Panc1 (cell line): ENCODE results near the gene KCNE5. TPM values are rescaled to one million over a fixed set of nuclear protein-coding genes. Genes with fewer than 3 reads are reported as not detected.

Source experiments
- ATAC-seq: fragments of 200-7000 bp; cut with Tn5 transposase; 2 replicates; pipeline ENCODE4 v1.9.1; 2020; ENCODE audit warnings: mild to moderate bottlenecking, moderate library complexity
- BruUV-seq: library from RNA; stranded (reverse); fragments of 400-500 nt; replicated peaks from 2 replicates; lab custom pipeline; 2021; lab: Mats Ljungman, UMichigan
- CTCF ChIA-PET: fragments of 300-600 bp; sonication (Branson Sonifier 250); formaldehyde crosslinking; loops from one replicate; lab custom pipeline; 2022; ENCODE audit warnings: antibody characterized with exemption; lab: Charles Lee
- POLR2A ChIA-PET: fragments of 300-600 bp; sonication (Branson Sonifier 250); formaldehyde crosslinking; loops from one replicate; lab custom pipeline; 2022; ENCODE audit warnings: antibody characterized with exemption; lab: Charles Lee
- DNase-seq: peaks from one replicate; pipeline ENCODE4 v3.0.0-alpha.2; 2010; ENCODE audit warnings: low read depth, low spot score
- H3K27ac ChIP-seq: 2 replicates; pipeline ENCODE4 v1.5.1; 2011; ENCODE audit warnings: mild to moderate bottlenecking, low read length, inconsistent platforms
- H3K27me3 ChIP-seq: fragments of 200-500 bp; sonication (Bioruptor generic); 2 replicates; pipeline ENCODE4 v1.6.0; 2014; ENCODE audit warnings: low read length, inconsistent platforms; ENCODE audit not compliant: control insufficient read depth, insufficient read depth
- H3K36me3 ChIP-seq: fragments of 200-500 bp; sonication (Bioruptor generic); 2 replicates; pipeline ENCODE4 v1.5.1; 2014; ENCODE audit warnings: inconsistent platforms, mild to moderate bottlenecking, low read length, moderate library complexity; ENCODE audit not compliant: control insufficient read depth, insufficient read depth
- H3K4me1 ChIP-seq: 2 replicates; pipeline ENCODE4 v1.5.1; 2011; ENCODE audit warnings: inconsistent platforms, mild to moderate bottlenecking, low read length, moderate library complexity; ENCODE audit not compliant: control insufficient read depth, insufficient read depth
- H3K4me3 ChIP-seq, 2 experiments: 2 replicates each; pipeline ENCODE4 v1.5.1; 2011 to 2012; ENCODE audit warnings: low read depth in 2 of 2, low read length in 2 of 2, mild to moderate bottlenecking in 2 of 2, inconsistent platforms in 1 of 2, moderate library complexity in 1 of 2
- H3K9me3 ChIP-seq: fragments of 200-500 bp; sonication (Bioruptor generic); 2 replicates; pipeline ENCODE4 v1.5.1; 2014; ENCODE audit warnings: low read depth, mild to moderate bottlenecking, inconsistent platforms, low read length, moderate library complexity; ENCODE audit not compliant: control insufficient read depth, insufficient read depth
- CTCF ChIP-seq: fragments of 450-650 bp; IDR thresholded peaks from 2 replicates; pipeline ENCODE4 v1.5.1; 2017; ENCODE audit warnings: mild to moderate bottlenecking
- POLR2AphosphoS5 ChIP-seq: IDR thresholded peaks from 2 replicates; pipeline ENCODE4 v1.6.1; 2012; ENCODE audit warnings: mild to moderate bottlenecking, low read depth, low read length, moderate library complexity
- REST ChIP-seq, 2 experiments: IDR thresholded peaks; 2 replicates each; pipeline ENCODE4 v1.6.1; 2011 to 2012; ENCODE audit warnings: low read depth in 2 of 2, control low read depth in 1 of 2, low read length in 1 of 2, mild to moderate bottlenecking in 1 of 2, moderate library complexity in 1 of 2; ENCODE audit not compliant: insufficient read depth in 1 of 2
- SIN3A ChIP-seq: IDR thresholded peaks from 2 replicates; pipeline ENCODE4 v1.6.1; 2012; ENCODE audit warnings: low read depth, mild to moderate bottlenecking, low read length, moderate library complexity, borderline replicate concordance; ENCODE audit not compliant: insufficient read depth
- TCF7L2 ChIP-seq: IDR thresholded peaks from 2 replicates; pipeline ENCODE4 v1.6.1; 2011; ENCODE audit warnings: mild to moderate bottlenecking, low read depth, low read length, inconsistent platforms
- in situ Hi-C: cut with HindIII; loops from 2 replicates; pipeline ENCODE4 v1.10.0; 2016; ENCODE audit warnings: low sequenced_read_pairs, low pct_unique_long_range_greater_than_20kb
- intact Hi-C: fragments of 100-400 bp; cut with micrococcal nuclease; formaldehyde crosslinking; loops from one replicate; pipeline ENCODE4 v1.10.0; 2022; ENCODE audit not compliant: unreplicated experiment
- total RNA-seq: library from RNA; stranded (reverse); gene quantifications from one replicate; pipeline ENCODE4 v1.2.1, GENCODE V29; 2021; ENCODE audit not compliant: unreplicated experiment

Gene KCNE5
- total RNA-seq, 1 experiment from 2014 or later: 0.13 TPM

GRCh38 chrX:109596015-109596414 is 29.0 kb downstream of the KCNE5 start:
- intact Hi-C loops (no loop called here), in situ Hi-C loops (no loop called here)
- TF ChIP-seq TCF7L2 (no peak), REST (IDR thresholded peaks at IDR 0.05; ENCODE audit: insufficient read depth in 1 of 2, low read depth in 2 of 2, low read length in 1 of 2) (no peak), SIN3A (no peak), POLR2AphosphoS5 (no peak), CTCF (no peak)
- DNase-seq (no peak), ATAC-seq (no peak)
- H3K36me3 ChIP-seq: no peaks in the 10 kb centered on the region
- H3K4me3 ChIP-seq: no peak overlapping the region
- H3K27ac ChIP-seq: no peak overlapping the region
- no peaks in the 10 kb centered on the region for H3K4me1 ChIP-seq
- no TSS peak for BruUV-seq
- H3K27me3 ChIP-seq: no peaks in the 10 kb centered on the region
- POLR2A ChIA-PET: no interaction called here
- H3K9me3 ChIP-seq: no peaks in the 10 kb centered on the region
- CTCF ChIA-PET: no interaction called here

- no peak overlapping the region for H3K4me3 ChIP-seq
- no peaks in the 10 kb centered on the region for H3K4me1 ChIP-seq
- H3K9me3 ChIP-seq: no peaks in the 10 kb centered on the region
- TF ChIP-seq CTCF: no peak
- TF ChIP-seq POLR2AphosphoS5: no peak
- no peaks in the 10 kb centered on the region; the same call in none of the 2 replicates for H3K27me3 ChIP-seq
- no peak for ATAC-seq
- intact Hi-C loops (no loop called here), in situ Hi-C loops (no loop called here)
- H3K27ac ChIP-seq: no peak overlapping the region
- ChIA-PET CTCF (no interaction called here), POLR2A (no interaction called here)
- no peaks in the 10 kb centered on the region for H3K36me3 ChIP-seq
- BruUV-seq: no TSS peak
- no peak for DNase-seq
Observed at GRCh38 chrX:109590176-109590575, 34.8 kb downstream of the KCNE5 start.

GRCh38 chrX:109585488-109585887 is 39.5 kb downstream of the KCNE5 start:
- Histone ChIP-seq H3K4me3 (no peak overlapping the region), H3K27ac (no peak overlapping the region), H3K36me3 (no peaks in the 10 kb centered on the region), H3K27me3 (no peaks in the 10 kb centered on the region; the same call in none of the 2 replicates), H3K4me1 (no peaks in the 10 kb centered on the region), H3K9me3 (no peaks in the 10 kb centered on the region)
- ChIA-PET CTCF (no interaction called here), POLR2A (no interaction called here)
- ATAC-seq: no peak
- in situ Hi-C loops (no loop called here), intact Hi-C loops (no loop called here)
- TF ChIP-seq POLR2AphosphoS5: no peak
- TF ChIP-seq CTCF: no peak
- TF ChIP-seq REST (IDR thresholded peaks at IDR 0.05; ENCODE audit: insufficient read depth in 1 of 2, low read depth in 2 of 2, low read length in 1 of 2): no peak
- TF ChIP-seq TCF7L2: no peak
- TF ChIP-seq SIN3A: no peak
- no peak for DNase-seq
- no TSS peak for BruUV-seq
